IMR-90 (cell line): ENCODE data around the gene MAP10. TPM values are rescaled to one million over a fixed set of nuclear protein-coding genes. Genes with fewer than 3 reads are reported as not detected.

Source experiments
- ATAC-seq: fragments of 200-7000 bp; cut with Tn5 transposase; 2 replicates; pipeline ENCODE4 v1.9.1; 2020; ENCODE audit warnings: low read depth, mild to moderate bottlenecking, moderate library complexity
- BruUV-seq: library from RNA; stranded (reverse); fragments of 400-500 nt; replicated peaks from 2 replicates; lab custom pipeline; 2021; lab: Mats Ljungman, UMichigan
- CTCF ChIA-PET: fragments of 300-600 bp; formaldehyde crosslinking; extraction: SDS; loops from one replicate; lab custom pipeline; 2021; ENCODE audit warnings: antibody characterized with exemption; lab: Yijun Ruan, JAX
- POLR2A ChIA-PET: fragments of 300-600 bp; sonication (Branson Sonifier 250); formaldehyde crosslinking; loops from one replicate; lab custom pipeline; 2022; ENCODE audit warnings: antibody characterized with exemption; ENCODE audit not compliant: unreplicated experiment; lab: Charles Lee
- DNase-seq: peaks from one replicate; pipeline ENCODE4 v3.0.0; 2013
- H2AFZ ChIP-seq: replicated peaks from 2 replicates; pipeline ENCODE3; 2013; ENCODE audit warnings: low read length, mild to moderate bottlenecking; ENCODE audit not compliant: poor library complexity
- H2AK5ac ChIP-seq: 2 replicates; pipeline ENCODE4 v1.6.1; 2013; ENCODE audit warnings: low read depth, low read length, inconsistent platforms
- H2AK9ac ChIP-seq: replicated peaks from 2 replicates; pipeline ENCODE3; 2013; ENCODE audit warnings: mild to moderate bottlenecking, low read depth, low read length, moderate library complexity; ENCODE audit not compliant: poor library complexity
- H2BK120ac ChIP-seq: 2 replicates; pipeline ENCODE4 v1.6.1; 2013; ENCODE audit warnings: low read depth, low read length, inconsistent platforms
- H2BK15ac ChIP-seq: 3 replicates; pipeline ENCODE4 v1.6.1; 2013; ENCODE audit warnings: low read depth, low read length, inconsistent platforms
- H2BK20ac ChIP-seq: 2 replicates; pipeline ENCODE4 v1.6.1; 2013; ENCODE audit warnings: low read depth, mild to moderate bottlenecking, inconsistent platforms, low read length, moderate library complexity
- H2BK5ac ChIP-seq: 2 replicates; pipeline ENCODE4 v1.6.1; 2013; ENCODE audit warnings: mild to moderate bottlenecking, low read depth, low read length, inconsistent platforms; ENCODE audit not compliant: poor library complexity, severe bottlenecking
- H3K14ac ChIP-seq: replicated peaks from 2 replicates; pipeline ENCODE4 v1.6.1; 2013; ENCODE audit warnings: low read depth, low read length, inconsistent platforms
- H3K18ac ChIP-seq: 2 replicates; pipeline ENCODE4 v1.6.1; 2013; ENCODE audit warnings: low read depth, low read length, control low read depth
- H3K23ac ChIP-seq: 2 replicates; pipeline ENCODE4 v1.6.1; 2013; ENCODE audit warnings: low read depth, low read length, inconsistent platforms
- H3K27ac ChIP-seq: 2 replicates; pipeline ENCODE4 v1.5.1; 2013; ENCODE audit warnings: mild to moderate bottlenecking, control low read depth, low read length; ENCODE audit not compliant: insufficient read depth
- H3K27me3 ChIP-seq: 2 replicates; pipeline ENCODE4 v1.6.1; 2013; ENCODE audit warnings: low read length; ENCODE audit not compliant: control insufficient read depth, insufficient read depth
- H3K36me3 ChIP-seq: 2 replicates; pipeline ENCODE4 v1.6.1; 2013; ENCODE audit warnings: low read length, mixed read lengths; ENCODE audit not compliant: control insufficient read depth, insufficient read depth
- H3K4ac ChIP-seq: 2 replicates; pipeline ENCODE4 v1.6.1; 2013; ENCODE audit warnings: low read depth, low read length, inconsistent platforms
- H3K4me1 ChIP-seq: 2 replicates; pipeline ENCODE4 v1.6.1; 2013; ENCODE audit warnings: low read length, mixed read lengths; ENCODE audit not compliant: control insufficient read depth, insufficient read depth
- H3K4me2 ChIP-seq: 2 replicates; pipeline ENCODE4 v1.6.1; 2013; ENCODE audit warnings: low read depth, mild to moderate bottlenecking, control low read depth, low read length, moderate library complexity
- H3K4me3 ChIP-seq: 2 replicates; pipeline ENCODE4 v1.5.1; 2013; ENCODE audit warnings: low read depth, mild to moderate bottlenecking, control low read depth, low read length, moderate library complexity; ENCODE audit not compliant: insufficient read depth
- H3K56ac ChIP-seq: 2 replicates; pipeline ENCODE4 v1.6.1; 2013; ENCODE audit warnings: low read length, inconsistent platforms; ENCODE audit not compliant: insufficient read depth; ENCODE audit errors: extremely low read depth
- H3K79me1 ChIP-seq, 2 experiments: 2 replicates each; pipeline ENCODE4 v1.6.1; 2013; ENCODE audit warnings: low read length in 2 of 2, inconsistent platforms in 1 of 2, low read depth in 1 of 2
- H3K9ac ChIP-seq: 2 replicates; pipeline ENCODE4 v1.6.1; 2013; ENCODE audit warnings: low read depth, low read length, control low read depth
- H3K9me1 ChIP-seq: 2 replicates; pipeline ENCODE4 v1.6.1; 2013; ENCODE audit warnings: low read length, inconsistent platforms; ENCODE audit not compliant: insufficient read depth
- H3K9me3 ChIP-seq: 2 replicates; pipeline ENCODE4 v1.6.1; 2013; ENCODE audit warnings: low read length; ENCODE audit not compliant: control insufficient read depth, insufficient read depth
- H4K20me1 ChIP-seq: 2 replicates; pipeline ENCODE4 v1.6.1; 2013; ENCODE audit warnings: low read length, inconsistent platforms; ENCODE audit not compliant: insufficient read depth
- H4K5ac ChIP-seq: 2 replicates; pipeline ENCODE4 v1.6.1; 2013; ENCODE audit warnings: mild to moderate bottlenecking, low read depth, low read length, control low read depth
- H4K8ac ChIP-seq, 2 experiments: 2 replicates each; pipeline ENCODE4 v1.6.1; 2013; ENCODE audit warnings: low read depth in 2 of 2, low read length in 2 of 2, control low read depth in 1 of 2, inconsistent platforms in 1 of 2
- H4K91ac ChIP-seq: 2 replicates; pipeline ENCODE4 v1.6.1; 2013; ENCODE audit warnings: low read depth, low read length, inconsistent platforms; ENCODE audit not compliant: insufficient read depth
- MAFK ChIP-seq: IDR thresholded peaks from 2 replicates; pipeline ENCODE4 v1.6.1; 2012; ENCODE audit warnings: low read depth, low read length, improper control_type of control experiment
- dilution Hi-C: fragments of 300-500 bp; cut with HindIII; formaldehyde crosslinking; loops from one replicate; pipeline ENCODE4 v1.14.3; 2018; ENCODE audit warnings: low sequenced_read_pairs; ENCODE audit not compliant: unreplicated experiment
- in situ Hi-C: fragments of 300-500 bp; cut with MboI; formaldehyde crosslinking; loops from 3 replicates; pipeline ENCODE4 v1.14.3; 2019; ENCODE audit warnings: low sequenced_read_pairs, inconsistent platforms, mixed read lengths
- intact Hi-C: fragments of 100-400 bp; cut with micrococcal nuclease; formaldehyde crosslinking; loops from 2 replicates; pipeline ENCODE4 v1.10.0; 2022
- polyA plus RNA-seq, 3 experiments: library from polyadenylated mRNA; depleted of rRNA; stranded (reverse); fragments of >200 nt; gene quantifications; 2 replicates each; pipeline ENCODE4 v1.2.3, GENCODE V29; 2012; ENCODE audit warnings: low replicate concordance in 1 of 3
- total RNA-seq: library from RNA; depleted of rRNA; stranded (reverse); fragments of >200 nt; gene quantifications from 2 replicates; pipeline ENCODE4 v1.2.3, GENCODE V29; 2012

MAP10 gene
- total and polyA plus RNA-seq, 2 of the 4 experiments (the other 2 are of a cell fraction): 1.0 to 1.1 TPM

DNA sequence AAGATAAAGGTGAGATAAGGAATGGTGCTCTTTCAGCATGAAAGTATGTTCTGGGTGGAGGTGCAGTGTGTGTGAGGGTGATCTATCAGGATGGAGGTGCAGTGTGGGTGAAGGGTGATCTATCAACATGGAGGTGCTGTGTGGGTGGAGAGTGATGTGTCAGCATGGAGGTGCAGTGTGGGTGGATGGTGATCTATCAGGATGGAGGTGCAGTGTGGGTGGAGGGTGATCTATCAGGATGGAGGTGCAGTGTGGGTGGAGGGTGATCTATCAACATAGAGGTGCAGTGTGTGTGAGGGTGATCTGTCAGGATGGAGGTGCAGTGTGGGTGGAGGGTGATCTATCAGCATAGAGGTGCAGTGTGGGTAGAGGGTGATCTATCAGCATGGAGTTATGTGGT lies 12.3 kb upstream of the MAP10 start:
- intact Hi-C loops: loop anchor here (5.0 kb wide), 1 partner anchor 156 kb away; no protein-coding TSS in a partner anchor
- in situ Hi-C loops: no loop called here
- Histone ChIP-seq H3K4me3 (no peak overlapping the region), H4K8ac (no peak overlapping the region), H3K56ac (no peak overlapping the region), H2BK120ac (no peak overlapping the region), H2BK20ac (no peak overlapping the region), H3K36me3 (no peaks in the 10 kb centered on the region), H3K23ac (no peak overlapping the region), H3K14ac (0 out of 2 replicates have a peak overlapping the region, but pooled peaks have one; percentile 35), H2AK9ac (no peak overlapping the region), H2BK15ac (peak overlapping the region; percentile 68; the same call in 1 of the 3 replicates), H4K91ac (no peak overlapping the region), H3K9ac (no peak overlapping the region), H4K5ac (no peak overlapping the region; the same call in 1 of the 2 replicates), H2AFZ (peak overlapping the region; percentile 35), H2BK5ac (no peak overlapping the region), H3K9me1 (peaks cover 4% of the 10 kb centered on the region), H3K9me3 (no peaks in the 10 kb centered on the region), H3K18ac (no peak overlapping the region; the same call in 1 of the 2 replicates), H3K27me3 (no peaks in the 10 kb centered on the region), H3K4me2 (no peak overlapping the region), H3K27ac (no peak overlapping the region), H3K4me1 (peaks cover 4% of the 10 kb centered on the region), H3K4ac (peak overlapping the region; percentile 62; the same call in 1 of the 2 replicates), H4K20me1 (no peaks in the 10 kb centered on the region), H3K79me1 (no peaks in the 10 kb centered on the region), H2AK5ac (peak overlapping the region; percentile 44; the same call in 1 of the 2 replicates)
- no TSS peak for BruUV-seq
- ChIA-PET CTCF (interaction anchor here (0.5 to 1.4 kb wide), 2 partner anchors 9 to 141 kb away, joined by 3 to 5 read pairs; no protein-coding TSS in a partner anchor), POLR2A (no interaction called here)
- no peak for TF ChIP-seq MAFK
- dilution Hi-C loops: no loop called here
- DNase-seq (no peak), ATAC-seq (no peak)
